Measurements from ENCODE around the gene EPYC.

DNA sequence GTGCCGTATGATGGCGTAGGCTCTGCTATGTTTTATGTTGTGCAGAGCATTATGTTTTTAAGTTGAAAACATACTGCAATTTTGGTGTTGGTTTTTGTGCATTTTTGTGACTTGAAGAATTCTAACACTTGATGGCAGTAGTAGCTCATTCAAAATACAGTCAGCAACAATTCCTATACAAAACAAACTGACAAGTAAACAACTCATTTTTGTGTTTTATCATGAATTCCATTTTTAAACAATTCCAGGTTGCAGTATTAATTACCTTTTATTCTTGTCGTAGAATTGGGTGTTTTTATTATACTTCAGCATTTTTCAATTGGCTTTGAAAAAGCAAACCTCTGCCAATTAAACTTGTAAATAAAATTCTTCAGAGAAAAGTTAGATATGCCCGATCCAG is 45.7 kb downstream of the EPYC start:
- TF ChIP-seq, protein P1, sequence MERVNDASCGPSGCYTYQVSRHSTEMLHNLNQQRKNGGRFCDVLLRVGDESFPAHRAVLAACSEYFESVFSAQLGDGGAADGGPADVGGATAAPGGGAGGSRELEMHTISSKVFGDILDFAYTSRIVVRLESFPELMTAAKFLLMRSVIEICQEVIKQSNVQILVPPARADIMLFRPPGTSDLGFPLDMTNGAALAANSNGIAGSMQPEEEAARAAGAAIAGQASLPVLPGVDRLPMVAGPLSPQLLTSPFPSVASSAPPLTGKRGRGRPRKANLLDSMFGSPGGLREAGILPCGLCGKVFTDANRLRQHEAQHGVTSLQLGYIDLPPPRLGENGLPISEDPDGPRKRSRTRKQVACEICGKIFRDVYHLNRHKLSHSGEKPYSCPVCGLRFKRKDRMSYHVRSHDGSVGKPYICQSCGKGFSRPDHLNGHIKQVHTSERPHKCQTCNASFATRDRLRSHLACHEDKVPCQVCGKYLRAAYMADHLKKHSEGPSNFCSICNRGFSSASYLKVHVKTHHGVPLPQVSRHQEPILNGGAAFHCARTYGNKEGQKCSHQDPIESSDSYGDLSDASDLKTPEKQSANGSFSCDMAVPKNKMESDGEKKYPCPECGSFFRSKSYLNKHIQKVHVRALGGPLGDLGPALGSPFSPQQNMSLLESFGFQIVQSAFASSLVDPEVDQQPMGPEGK (tag by site-specific recombination; IDR thresholded peaks at IDR 0.05) = no peak
- TF ChIP-seq, protein P2, sequence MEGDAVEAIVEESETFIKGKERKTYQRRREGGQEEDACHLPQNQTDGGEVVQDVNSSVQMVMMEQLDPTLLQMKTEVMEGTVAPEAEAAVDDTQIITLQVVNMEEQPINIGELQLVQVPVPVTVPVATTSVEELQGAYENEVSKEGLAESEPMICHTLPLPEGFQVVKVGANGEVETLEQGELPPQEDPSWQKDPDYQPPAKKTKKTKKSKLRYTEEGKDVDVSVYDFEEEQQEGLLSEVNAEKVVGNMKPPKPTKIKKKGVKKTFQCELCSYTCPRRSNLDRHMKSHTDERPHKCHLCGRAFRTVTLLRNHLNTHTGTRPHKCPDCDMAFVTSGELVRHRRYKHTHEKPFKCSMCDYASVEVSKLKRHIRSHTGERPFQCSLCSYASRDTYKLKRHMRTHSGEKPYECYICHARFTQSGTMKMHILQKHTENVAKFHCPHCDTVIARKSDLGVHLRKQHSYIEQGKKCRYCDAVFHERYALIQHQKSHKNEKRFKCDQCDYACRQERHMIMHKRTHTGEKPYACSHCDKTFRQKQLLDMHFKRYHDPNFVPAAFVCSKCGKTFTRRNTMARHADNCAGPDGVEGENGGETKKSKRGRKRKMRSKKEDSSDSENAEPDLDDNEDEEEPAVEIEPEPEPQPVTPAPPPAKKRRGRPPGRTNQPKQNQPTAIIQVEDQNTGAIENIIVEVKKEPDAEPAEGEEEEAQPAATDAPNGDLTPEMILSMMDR (tag by site-specific recombination; IDR thresholded peaks at IDR 0.05) = no peak
- TF ChIP-seq ZNF10 (tag by site-specific recombination; IDR thresholded peaks at IDR 0.05) (no peak), ZNF600 (tag by site-specific recombination; IDR thresholded peaks at IDR 0.05) (no peak), ZNF510 (tag by site-specific recombination; IDR thresholded peaks at IDR 0.05; ENCODE audit: insufficient replicate concordance) (no peak), ZNF785 (tag by site-specific recombination; IDR thresholded peaks at IDR 0.05) (no peak), ZNF23 (tag by site-specific recombination; IDR thresholded peaks at IDR 0.05; ENCODE audit: borderline replicate concordance) (no peak), YY1 (tag by site-specific recombination; IDR thresholded peaks at IDR 0.05) (no peak), SALL2 (tag by site-specific recombination; IDR thresholded peaks at IDR 0.05; ENCODE audit: borderline replicate concordance) (no peak), ZFP37 (tag by site-specific recombination; IDR thresholded peaks at IDR 0.05) (no peak)
- TF ChIP-seq, protein P3, sequence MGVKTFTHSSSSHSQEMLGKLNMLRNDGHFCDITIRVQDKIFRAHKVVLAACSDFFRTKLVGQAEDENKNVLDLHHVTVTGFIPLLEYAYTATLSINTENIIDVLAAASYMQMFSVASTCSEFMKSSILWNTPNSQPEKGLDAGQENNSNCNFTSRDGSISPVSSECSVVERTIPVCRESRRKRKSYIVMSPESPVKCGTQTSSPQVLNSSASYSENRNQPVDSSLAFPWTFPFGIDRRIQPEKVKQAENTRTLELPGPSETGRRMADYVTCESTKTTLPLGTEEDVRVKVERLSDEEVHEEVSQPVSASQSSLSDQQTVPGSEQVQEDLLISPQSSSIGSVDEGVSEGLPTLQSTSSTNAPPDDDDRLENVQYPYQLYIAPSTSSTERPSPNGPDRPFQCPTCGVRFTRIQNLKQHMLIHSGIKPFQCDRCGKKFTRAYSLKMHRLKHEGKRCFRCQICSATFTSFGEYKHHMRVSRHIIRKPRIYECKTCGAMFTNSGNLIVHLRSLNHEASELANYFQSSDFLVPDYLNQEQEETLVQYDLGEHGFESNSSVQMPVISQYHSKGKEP (tag by site-specific recombination; IDR thresholded peaks at IDR 0.05) = no peak
- TF ChIP-seq, protein P4, sequence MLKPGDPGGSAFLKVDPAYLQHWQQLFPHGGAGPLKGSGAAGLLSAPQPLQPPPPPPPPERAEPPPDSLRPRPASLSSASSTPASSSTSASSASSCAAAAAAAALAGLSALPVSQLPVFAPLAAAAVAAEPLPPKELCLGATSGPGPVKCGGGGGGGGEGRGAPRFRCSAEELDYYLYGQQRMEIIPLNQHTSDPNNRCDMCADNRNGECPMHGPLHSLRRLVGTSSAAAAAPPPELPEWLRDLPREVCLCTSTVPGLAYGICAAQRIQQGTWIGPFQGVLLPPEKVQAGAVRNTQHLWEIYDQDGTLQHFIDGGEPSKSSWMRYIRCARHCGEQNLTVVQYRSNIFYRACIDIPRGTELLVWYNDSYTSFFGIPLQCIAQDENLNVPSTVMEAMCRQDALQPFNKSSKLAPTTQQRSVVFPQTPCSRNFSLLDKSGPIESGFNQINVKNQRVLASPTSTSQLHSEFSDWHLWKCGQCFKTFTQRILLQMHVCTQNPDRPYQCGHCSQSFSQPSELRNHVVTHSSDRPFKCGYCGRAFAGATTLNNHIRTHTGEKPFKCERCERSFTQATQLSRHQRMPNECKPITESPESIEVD (tag by site-specific recombination; IDR thresholded peaks at IDR 0.05) = no peak
- TF ChIP-seq, protein P5, sequence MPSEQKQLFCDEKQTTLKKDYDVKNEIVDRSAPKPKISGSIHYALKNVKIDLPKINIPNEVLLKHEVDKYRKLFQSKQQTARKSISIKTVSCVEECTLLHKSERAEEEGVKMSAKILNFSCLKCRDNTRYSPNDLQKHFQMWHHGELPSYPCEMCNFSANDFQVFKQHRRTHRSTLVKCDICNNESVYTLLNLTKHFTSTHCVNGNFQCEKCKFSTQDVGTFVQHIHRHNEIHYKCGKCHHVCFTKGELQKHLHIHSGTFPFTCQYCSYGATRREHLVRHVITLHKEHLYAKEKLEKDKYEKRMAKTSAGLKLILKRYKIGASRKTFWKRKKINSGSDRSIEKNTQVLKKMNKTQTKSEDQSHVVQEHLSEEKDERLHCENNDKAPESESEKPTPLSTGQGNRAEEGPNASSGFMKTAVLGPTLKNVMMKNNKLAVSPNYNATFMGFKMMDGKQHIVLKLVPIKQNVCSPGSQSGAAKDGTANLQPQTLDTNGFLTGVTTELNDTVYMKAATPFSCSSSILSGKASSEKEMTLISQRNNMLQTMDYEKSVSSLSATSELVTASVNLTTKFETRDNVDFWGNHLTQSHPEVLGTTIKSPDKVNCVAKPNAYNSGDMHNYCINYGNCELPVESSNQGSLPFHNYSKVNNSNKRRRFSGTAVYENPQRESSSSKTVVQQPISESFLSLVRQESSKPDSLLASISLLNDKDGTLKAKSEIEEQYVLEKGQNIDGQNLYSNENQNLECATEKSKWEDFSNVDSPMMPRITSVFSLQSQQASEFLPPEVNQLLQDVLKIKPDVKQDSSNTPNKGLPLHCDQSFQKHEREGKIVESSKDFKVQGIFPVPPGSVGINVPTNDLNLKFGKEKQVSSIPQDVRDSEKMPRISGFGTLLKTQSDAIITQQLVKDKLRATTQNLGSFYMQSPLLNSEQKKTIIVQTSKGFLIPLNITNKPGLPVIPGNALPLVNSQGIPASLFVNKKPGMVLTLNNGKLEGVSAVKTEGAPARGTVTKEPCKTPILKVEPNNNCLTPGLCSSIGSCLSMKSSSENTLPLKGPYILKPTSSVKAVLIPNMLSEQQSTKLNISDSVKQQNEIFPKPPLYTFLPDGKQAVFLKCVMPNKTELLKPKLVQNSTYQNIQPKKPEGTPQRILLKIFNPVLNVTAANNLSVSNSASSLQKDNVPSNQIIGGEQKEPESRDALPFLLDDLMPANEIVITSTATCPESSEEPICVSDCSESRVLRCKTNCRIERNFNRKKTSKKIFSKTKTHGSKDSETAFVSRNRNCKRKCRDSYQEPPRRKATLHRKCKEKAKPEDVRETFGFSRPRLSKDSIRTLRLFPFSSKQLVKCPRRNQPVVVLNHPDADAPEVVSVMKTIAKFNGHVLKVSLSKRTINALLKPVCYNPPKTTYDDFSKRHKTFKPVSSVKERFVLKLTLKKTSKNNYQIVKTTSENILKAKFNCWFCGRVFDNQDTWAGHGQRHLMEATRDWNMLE (tag by site-specific recombination; conservative IDR thresholded peaks at IDR 0.05; ENCODE audit: low read depth) = no peak

Measured in HEK293 (cell line).